Measurements from ENCODE around the gene NUDT22. TPM values are rescaled to one million over a fixed set of nuclear protein-coding genes. Genes with fewer than 3 reads are reported as not detected.

The NUDT22 gene
- total RNA-seq, 2 donors from 2014 or later, result 73.3 to 95.6 TPM

DNA sequence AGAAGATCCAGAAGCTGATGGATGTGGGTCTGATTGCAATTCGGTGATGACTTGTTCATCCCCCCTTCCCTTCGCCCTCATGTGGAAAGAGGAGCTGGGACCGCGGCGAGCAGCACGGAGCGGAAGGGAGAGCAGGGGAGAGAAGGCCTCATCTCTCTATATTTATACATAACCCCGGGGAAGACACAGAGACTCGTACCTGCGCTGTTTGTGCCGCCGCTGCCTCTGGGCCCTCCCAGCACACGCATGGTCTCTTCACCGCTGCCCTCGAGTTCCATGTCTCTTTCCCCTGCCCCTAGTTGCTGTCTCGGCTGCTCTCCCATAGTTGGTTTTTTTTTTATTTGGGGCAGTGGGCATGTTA, 22.0 kb upstream of the NUDT22 start:
- no peak for DNase-seq (ENCODE audit: low spot score)
- Histone ChIP-seq H3K4me3 (no peak overlapping the region), H3K9me3 (no peaks in the 10 kb centered on the region), H3K27me3 (no peaks in the 10 kb centered on the region), H3K4me1 (peaks cover 0 to 38% of the 10 kb centered on the region in 2 donors), H3K27ac (no peak overlapping the region), H3K36me3 (peaks cover 62% of the 10 kb centered on the region)
- TF ChIP-seq, protein P1, sequence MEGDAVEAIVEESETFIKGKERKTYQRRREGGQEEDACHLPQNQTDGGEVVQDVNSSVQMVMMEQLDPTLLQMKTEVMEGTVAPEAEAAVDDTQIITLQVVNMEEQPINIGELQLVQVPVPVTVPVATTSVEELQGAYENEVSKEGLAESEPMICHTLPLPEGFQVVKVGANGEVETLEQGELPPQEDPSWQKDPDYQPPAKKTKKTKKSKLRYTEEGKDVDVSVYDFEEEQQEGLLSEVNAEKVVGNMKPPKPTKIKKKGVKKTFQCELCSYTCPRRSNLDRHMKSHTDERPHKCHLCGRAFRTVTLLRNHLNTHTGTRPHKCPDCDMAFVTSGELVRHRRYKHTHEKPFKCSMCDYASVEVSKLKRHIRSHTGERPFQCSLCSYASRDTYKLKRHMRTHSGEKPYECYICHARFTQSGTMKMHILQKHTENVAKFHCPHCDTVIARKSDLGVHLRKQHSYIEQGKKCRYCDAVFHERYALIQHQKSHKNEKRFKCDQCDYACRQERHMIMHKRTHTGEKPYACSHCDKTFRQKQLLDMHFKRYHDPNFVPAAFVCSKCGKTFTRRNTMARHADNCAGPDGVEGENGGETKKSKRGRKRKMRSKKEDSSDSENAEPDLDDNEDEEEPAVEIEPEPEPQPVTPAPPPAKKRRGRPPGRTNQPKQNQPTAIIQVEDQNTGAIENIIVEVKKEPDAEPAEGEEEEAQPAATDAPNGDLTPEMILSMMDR (IDR thresholded peaks at IDR 0.05), result no peak

DNA sequence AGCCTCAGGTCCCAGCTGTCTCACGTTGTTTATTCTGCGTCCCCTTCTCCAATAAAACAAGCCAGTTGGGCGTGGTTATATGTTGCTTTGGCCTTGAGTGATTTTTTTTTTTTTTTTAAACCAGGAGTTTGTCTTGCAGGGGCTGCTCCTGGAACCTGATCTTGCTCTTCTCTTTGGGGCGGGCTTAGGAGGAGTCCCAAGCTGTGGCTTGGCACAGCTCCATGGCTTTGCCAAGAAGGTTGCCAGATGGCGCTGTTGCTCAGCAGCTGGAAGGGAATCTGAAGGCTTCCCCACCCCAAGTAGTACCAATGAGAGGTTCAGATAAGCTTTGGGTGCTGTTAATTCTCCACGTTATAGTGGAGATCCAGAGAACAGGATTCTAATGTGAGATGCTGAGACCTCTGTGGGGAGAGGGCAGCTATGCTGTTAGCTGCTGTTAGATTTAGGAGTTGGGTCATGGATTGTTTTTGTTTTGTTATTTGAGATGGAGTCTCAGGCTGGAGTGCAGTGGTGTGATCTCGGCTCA, 21.5 kb upstream of the NUDT22 start:
- TF ChIP-seq, protein P1 (IDR thresholded peaks at IDR 0.05), result peak; percentile 63 to 83
- H3K9me3 ChIP-seq, result no peaks in the 10 kb centered on the region
- H3K27ac ChIP-seq, result no peak overlapping the region
- peak; percentile 92 for DNase-seq (ENCODE audit: low spot score)
- peaks cover 60% of the 10 kb centered on the region for H3K36me3 ChIP-seq
- H3K27me3 ChIP-seq, result no peaks in the 10 kb centered on the region
- no peak overlapping the region for H3K4me3 ChIP-seq
- peaks cover 0 to 38% of the 10 kb centered on the region in 2 donors for H3K4me1 ChIP-seq

DNA sequence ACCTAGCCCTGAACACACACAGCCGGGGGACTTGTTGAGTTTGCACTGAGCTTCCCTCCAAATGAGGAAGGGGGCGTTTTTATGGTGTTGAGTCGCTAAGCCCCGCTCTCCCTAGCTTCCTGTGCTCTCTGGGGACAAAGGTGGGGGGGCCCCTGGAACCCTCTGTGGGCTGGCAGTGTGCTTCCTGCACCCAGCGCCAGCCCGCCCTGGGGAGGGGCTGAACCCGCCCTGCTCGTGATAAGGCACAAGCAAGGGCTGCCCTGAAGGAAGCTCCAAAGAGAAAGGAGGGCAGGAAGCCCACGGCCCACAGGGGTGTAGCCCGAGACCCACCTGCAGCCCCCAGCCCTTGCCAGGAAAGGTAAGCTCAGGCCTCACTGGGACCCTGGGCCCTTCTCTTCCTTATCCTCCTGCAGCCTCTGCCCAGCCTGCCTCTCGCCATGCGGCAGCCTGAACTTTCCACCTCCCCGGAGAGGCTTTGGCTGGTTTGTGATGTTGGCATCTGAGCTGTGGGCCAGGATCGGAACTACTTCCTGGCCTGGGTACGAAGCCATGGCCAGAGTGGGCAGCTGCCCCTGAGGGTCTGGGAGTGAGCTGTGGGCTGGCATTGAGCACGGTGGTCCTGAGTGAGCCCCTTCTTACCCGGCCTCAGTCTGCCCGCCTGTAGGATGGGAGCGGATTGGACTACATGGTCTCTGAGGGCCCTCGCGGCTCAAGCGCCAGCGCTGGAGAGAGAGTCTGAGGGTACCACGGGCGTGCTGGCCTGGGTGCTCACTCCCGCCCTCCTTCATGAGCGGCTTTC, 19.4 kb upstream of the NUDT22 start, which contains the start of gene FERMT3:
FERMT3 (plus strand) TSS at position 265 of the 799 bp plus-strand sequence. CDS start 644 bp downstream, outside the sequence.
- Histone ChIP-seq H3K27me3 (no peaks in the 10 kb centered on the region), H3K4me1 (peaks cover 0 to 38% of the 10 kb centered on the region in 2 donors), H3K36me3 (peaks cover 39% of the 10 kb centered on the region), H3K4me3 (peak within 1 kb of the TSS; percentile 43 to 49), H3K27ac (peak within 1 kb of the TSS; percentile 84 to 92), H3K9me3 (no peaks in the 10 kb centered on the region)
- TF ChIP-seq, protein P1 (IDR thresholded peaks at IDR 0.05), result no peak
- no peak for DNase-seq (ENCODE audit: low spot score)

DNA sequence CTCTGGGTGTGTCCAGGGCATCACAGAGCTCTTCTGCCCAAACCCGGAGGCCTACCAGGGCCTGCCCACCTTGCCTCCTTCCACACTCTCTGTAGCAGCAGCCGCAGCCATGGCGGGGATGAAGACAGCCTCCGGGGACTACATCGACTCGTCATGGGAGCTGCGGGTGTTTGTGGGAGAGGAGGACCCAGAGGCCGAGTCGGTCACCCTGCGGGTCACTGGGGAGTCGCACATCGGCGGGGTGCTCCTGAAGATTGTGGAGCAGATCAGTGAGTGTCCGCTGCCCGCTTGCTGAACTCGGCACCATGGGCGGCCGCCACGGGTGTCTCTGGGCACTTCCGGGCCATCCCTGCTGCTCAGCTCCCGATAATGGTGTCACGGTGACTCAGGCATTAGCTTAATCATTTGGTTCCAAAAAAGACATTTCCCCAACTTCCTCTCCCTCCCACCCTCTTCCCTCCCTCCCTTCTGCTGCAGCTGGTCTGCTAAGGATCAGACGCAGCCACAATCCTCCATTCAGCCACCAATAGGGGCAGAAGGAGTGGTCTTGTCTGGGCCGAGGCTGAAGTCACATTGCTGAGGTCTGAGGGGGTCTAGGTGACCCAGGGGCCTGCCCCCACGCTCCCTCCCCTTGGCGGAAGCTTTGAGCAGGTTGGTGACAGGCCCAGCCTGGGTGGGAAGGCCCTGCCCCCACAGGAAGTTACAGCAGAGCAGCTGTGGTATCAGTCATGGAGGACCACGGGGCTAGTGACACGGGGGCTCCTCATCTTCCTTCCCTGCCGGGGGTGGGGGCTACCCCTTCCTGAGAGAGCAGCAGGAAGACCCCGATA, 18.6 kb upstream of the NUDT22 start:
- TF ChIP-seq, protein P1 (IDR thresholded peaks at IDR 0.05), result no peak
- Histone ChIP-seq H3K27me3 (no peaks in the 10 kb centered on the region), H3K4me3 (peak overlapping the region; percentile 43 to 49), H3K9me3 (no peaks in the 10 kb centered on the region), H3K4me1 (peaks cover 0 to 38% of the 10 kb centered on the region in 2 donors), H3K27ac (peak overlapping the region; percentile 84 to 92), H3K36me3 (peaks cover 35% of the 10 kb centered on the region)
- DNase-seq (ENCODE audit: low spot score), result peak; percentile 87

DNA sequence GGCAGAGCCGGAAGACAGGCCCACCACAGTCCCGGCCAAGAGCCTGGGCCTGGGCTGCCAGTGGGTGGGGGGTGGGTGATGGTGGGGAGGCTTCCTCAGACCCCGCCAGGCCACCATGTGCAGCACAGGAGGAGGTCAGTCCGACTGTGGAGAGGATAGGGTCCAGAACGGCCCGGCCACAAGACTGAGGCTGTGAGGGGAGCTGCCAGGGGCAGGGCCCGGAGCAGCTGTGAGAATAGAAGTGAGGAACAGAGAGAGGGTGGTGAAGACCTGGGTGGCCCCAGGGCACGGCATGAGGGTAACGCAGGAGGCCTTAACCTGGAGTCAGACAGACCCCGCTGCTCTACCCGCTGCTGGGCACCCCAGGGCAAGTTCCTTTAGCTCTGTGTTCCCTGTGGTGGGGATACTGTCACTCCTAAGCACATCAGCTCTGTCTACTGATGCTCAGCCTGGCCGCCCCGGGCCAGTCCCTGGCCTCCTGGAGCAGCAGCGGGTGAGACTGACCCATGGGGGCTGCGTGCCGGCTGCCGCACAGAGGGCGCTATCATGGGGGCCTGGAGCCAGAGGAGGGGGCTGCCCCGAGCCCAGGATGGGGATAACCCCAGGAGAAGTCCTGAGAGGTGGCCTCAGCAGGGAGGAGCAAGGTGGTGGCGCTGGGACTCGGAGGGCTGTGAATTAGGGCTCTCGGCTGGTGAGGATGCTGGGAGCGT, 17.8 kb upstream of the NUDT22 start:
- DNase-seq (ENCODE audit: low spot score), result no peak
- TF ChIP-seq, protein P1 (IDR thresholded peaks at IDR 0.05), result no peak
- peaks cover 0 to 38% of the 10 kb centered on the region in 2 donors for H3K4me1 ChIP-seq
- H3K4me3 ChIP-seq, result peak overlapping the region; percentile 43 to 49
- H3K9me3 ChIP-seq, result no peaks in the 10 kb centered on the region
- peak overlapping the region; percentile 84 to 92 for H3K27ac ChIP-seq
- peaks cover 27% of the 10 kb centered on the region for H3K36me3 ChIP-seq
- H3K27me3 ChIP-seq, result no peaks in the 10 kb centered on the region

Measured in right atrium auricular region (tissue), 2 donors.